Fibroblast of skin of left quadriceps (primary cell): ENCODE measurements around the gene SEC24B.
"Not testable (repeated sequence)": the region's sequence is repeated elsewhere in the genome, so short reads cannot be mapped to it uniquely, and the experiment has no call there.

Experiments
- DNase-seq, 2 experiments: peaks; one replicate each; pipeline ENCODE4 v3.0.0-alpha.2; 2013; ENCODE audit warnings: low read depth in 2 of 2

The SEC24B gene

DNA sequence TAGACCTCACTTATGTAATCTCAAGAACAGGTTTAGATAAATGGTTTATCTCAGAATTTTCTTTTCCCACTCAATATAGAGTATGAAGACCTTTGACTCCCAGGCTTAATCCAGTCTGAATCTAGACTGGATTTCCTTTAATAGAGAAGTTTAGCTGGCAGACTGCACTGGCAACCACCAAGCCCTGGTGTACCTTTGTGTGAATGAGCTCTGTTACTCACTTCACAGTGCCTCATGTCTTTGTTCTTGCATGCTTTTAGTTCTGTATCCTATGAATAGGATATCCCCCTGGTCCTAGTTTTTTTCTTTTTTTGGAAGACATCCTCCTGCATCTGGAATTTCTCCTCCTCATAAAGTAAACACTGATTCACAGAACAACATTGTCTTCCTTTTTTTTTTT is 73.3 kb downstream of the SEC24B start:
- DNase-seq, result no peak

DNA sequence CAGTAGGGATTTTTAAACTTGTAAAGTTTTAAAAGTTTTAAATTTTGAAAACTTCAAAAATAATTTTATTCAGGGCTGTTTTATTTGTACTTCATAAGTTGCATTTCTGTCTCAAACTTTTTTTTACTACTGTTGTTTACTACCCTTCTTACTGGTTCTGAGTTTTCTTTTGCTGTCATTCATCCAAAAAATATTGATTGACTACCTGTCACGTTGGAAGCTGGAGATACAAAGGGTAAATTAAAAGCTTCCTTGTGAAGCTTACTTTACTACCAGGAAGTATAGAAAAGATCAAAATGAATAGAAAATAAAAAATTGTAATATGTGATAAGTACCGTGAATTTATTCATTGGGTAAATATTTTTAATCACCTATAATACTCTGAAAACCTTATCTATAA is 77.1 kb downstream of the SEC24B start:
- DNase-seq, result no peak

DNA sequence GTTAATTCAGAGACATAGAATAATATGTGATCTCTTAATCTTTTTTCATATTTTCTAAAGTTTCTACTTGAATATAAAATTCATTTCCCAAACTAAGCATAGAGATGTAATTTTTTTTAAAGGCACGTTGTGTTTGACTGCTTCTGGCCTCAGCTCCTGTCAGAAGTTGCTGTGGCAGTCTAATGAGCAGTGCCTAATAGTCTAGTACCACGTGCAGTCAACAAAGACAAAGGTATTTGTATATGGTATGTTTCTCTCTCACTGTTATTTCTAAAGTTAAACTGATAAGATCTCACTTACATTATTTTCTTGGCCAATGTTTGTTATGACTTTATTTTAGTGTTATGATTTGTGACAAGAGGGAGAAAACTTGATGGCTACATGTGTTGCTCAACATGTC is 77.8 kb downstream of the SEC24B start:
- no peak for DNase-seq

DNA sequence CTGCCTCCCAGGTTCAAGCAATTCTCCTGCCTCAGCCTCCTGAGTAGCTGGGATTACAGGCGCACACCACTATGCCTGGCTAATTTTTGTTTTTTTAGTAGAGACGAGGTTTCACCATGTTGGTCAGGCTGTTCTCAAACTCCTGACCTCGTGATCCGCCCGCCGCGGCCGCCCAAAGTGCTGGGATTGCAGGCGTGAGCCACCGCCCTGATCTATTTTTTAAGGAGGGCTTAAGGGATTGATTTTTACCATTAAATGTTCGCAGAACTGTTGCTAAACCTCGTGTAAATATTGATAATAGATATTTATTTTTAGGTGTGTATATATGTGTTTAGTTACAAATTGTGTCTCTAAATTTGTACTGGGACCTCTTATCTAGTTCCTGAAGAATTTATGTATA is 79.8 kb downstream of the SEC24B start:
- not testable (repeated sequence) for DNase-seq

DNA sequence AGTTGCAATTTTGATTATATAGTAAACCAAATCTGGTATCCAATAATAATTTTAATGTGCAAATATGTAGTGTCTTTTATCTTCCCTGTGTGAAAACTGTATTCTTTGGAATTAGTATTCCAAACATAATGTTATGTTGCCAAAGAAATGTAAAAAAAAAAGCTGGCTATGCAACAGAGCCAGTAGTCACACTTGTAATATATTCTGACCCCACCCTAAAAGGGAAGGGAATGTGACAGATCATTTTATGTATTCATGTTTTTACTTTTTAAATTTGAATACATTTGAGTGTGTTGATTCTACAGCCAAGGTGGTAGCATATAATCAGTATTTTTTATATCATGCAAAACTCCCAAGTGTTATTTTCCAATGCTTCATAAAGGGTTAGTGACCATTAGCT is 98.6 kb downstream of the SEC24B start:
- no peak for DNase-seq

DNA sequence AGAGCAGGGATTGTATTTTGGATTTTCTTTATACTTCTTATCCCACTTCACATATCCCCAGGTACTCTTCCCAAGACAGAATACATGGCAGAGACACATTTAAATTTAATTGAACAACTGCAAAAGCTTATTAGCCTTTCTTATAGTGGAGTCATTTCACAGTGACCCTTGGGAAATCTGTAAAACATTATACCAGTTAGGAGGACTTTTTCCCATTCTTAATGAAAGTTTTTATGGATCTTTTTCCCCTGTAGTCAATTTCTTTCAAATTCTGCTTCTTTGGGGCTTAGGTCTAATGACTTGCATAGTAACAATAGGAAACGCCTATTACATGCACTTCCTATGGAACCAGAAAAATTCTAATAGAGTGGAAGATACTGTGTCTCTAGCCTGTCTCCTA is 111.8 kb downstream of the SEC24B start:
- DNase-seq, result no peak

DNA sequence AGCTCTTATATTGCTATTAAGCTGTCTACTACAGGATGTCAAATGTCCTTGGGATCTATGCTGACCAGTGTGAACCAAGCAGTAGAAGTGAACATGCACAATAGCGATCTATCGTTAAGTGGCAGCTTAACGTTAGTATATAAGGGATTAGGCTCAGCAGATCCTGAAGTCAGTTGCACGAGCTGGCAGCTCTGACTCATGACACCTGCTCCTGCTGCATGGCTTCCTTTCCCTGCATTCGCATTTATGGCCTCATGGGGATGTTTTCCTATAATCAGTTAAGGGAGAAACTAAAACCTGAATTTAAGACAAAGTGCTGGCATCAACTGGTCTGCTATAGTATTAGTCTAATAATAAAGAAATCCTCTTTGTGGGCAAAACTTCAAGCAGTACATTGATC is 113.8 kb downstream of the SEC24B start:
- no peak for DNase-seq

DNA sequence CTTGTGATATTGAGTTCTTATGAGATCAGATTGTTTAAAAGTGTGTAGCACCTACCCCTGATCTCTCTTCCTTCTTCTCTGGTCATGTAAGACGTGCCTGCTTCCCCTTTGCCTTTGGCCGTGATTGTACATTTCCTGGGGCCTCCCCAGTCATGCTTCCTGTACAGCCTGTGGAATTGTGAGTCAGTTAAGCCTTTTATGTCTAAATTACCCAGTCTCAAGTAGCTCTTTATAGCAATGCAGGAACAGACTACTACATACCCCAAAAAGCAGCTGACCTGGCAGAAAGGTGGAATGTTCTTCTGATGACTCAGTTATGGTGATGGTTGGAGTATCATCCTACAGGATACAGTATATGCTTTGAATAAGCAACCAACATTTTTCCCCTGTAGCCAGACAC is 115.0 kb downstream of the SEC24B start:
- DNase-seq, result peak; percentile 49 to 60

DNA sequence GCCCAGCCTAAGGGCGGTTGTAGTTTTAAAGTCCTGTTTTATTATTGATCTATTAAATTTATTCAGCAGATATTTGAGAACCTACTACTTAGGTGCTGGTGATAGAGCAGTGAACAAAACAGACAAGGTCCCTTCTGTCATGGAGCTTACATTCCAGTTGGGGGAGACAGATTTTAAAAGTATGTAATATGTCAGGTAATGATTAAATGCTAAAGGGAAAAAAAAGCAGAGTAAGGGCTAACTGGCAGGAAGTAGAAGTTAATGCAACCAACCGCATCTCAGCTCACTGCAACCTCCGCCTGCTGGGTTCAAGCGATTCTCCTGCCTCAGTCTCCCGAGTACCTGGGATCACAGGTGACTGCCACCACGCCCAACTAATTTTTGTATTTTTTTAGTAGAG is 118.6 kb downstream of the SEC24B start:
- no peak for DNase-seq

DNA sequence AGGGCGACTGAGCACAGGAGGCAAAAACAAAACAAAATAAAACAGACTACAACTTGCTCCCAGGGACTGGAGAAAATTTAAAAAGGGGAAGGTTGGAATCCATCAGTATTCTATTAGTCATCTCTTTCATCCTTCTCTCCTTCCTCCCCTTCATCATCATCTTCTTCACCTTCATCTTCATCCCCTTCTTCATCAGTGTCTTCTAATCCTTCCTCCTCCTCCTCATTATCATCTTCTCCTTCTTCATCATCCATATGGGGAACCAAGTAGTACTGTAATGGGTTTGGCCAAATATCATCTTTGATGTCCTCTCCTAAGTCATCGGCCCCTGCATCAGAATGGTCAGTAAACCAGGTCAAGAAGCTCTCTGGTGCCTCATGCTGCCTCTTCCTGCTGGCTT is 119.5 kb downstream of the SEC24B start:
- no peak for DNase-seq

DNA sequence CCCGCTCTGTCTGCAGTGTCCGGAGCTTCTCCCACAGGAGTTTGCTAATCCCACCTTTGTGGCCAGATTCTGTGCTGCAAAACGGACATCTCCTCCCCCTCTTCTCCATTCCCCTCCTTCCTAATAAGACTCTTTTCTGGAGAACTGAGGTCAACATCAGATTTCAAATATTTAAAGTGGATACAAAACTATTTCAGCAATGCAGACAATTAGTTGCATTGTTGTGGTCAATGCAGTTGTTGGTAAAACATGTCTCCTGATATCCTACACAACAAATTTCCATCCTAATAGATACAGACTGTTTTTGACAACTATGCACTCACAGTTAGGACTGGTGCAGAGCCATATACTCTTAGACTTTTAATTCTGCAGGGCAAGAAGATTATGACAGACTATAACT is 121.4 kb downstream of the SEC24B start:
- no peak for DNase-seq

DNA sequence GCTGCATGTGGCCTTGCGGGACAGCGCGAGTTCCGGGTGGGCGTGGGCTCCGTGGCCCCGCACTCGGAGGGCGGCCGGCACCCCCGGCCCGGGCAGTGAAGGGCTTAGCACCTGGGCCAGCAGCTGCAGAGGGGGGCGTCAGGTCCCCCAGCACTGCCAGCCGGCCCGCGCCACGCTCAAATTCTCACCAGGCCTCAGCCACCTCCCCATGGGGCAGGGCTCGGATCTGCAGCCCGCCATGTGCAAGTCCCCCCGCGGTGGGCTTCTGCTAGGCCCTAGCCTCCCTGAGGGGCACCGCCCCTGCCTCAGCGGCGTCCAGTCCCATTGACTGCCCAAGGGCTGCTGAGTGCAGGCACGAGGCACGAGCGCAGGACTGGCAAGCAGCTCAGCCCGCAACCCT is 123.8 kb downstream of the SEC24B start:
- no peak for DNase-seq

DNA sequence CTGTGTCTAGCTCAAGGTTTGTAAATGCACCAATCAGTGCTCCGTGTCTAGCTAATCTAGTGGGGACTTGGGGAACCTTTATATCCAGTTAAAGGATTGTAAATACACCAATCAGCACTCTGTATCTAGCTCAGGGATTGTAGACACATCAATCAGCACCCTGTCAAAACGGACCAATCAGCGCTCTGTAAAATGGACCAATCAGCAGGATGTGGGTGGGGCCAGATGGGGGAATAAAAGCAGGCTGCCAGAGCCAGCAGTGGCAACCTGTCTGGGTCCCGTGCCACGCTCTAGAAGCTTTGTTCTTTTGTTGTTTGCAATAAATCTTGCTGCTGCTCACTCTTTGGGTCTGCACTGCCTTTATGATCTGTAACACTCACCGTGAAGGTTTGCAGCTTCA is 124.5 kb downstream of the SEC24B start:
- DNase-seq, result not testable (repeated sequence)

DNA sequence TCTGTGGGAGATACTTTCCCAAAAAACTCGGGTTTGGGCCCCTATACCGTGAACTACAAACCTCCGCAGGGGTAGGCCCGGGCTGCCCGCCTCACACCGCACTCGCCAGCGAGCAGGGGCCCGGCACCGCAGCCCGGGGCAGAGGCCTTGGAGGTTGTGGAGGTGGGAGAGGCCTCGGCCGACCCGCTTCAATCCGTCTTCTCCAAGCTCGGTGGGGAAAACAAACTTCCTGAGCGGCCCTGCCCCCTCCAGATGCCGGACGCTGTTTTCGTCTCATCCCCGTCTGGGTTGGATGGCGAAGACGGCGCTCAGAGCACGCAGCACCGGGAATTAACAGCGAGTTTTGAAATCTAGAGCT is 126.0 kb downstream of the SEC24B start:
- DNase-seq, result no peak

DNA sequence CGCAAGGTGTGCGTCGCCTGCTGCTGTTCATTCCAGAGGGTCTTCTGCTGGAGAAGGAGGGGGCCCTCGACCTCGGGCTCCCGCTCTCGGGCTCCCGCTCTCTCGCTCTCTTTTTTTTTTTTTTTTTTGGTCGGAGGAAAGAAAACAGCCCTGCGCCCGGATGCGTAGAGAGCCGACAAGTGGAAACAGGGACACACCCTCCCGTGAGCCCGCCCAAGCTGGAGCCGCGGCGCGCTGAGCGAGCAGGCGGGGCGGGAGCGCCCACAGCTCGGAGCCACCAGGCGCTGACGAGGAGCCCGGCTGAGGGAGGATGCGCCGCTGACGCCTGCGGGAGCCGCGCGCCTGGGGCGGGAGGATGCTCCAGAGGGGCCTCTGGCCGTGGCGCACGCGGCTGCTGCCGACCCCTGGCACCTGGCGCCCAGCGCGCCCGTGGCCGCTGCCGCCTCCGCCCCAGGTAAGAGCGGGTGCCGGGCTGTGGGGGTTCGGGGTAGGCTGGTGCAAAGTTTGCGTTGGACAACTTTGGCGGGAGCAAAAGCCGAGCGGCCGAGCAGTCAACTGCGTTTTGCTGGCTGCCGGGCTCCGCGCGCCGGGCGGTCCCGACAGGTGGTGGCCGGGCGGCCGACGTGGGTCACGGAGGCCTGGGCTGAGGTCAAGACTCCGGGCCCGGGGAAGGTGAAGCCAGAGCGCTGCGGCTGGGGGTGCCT is 126.5 kb downstream of the SEC24B start, which contains the start of gene MCUB:
Gene MCUB, plus strand, starts transcription at position 264 of the 704 bp plus-strand sequence. Its CDS starts 92 bp downstream, at position 356.
- DNase-seq, result peak; percentile 68 to 71

DNA sequence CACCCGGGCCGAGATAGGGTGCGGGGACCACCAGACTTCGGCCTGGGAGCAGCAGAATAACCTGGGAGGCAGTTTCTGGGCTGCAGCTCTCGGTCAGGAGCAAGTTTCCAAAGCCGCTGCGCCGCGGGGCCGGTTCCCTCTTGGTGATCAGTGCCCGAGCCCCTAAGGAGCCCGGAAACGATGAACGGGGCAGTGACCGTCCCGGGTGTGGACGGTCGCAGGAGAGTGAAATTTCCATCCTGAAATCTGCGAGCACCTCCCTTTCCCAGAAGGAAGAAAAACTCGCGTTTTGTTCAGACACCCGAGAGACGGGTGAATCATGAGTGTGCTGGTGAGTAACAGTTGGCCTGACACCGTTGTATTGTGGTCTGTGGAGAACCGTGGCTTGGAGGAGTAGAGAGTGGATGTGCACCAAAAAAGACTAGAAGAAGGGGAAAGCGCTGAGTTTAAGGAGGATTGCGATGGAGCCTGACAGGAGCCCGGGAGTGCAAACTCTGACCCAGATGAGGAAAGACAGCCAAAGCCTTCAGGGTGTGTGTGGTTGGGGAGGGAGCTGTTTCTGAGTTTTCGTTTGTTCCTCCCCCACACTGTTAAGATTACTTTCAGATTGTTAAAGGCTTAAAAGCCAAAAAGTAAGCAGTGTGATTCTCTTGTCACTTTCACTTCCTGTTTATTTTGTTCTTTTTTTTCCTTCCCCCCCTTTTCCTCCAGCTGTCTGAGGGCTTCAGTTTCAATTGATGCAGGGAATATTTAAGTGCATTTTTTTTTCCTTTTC is 127.3 kb downstream of the SEC24B start:
- DNase-seq, result peak in 1 of 2 experiments; percentile 29

DNA sequence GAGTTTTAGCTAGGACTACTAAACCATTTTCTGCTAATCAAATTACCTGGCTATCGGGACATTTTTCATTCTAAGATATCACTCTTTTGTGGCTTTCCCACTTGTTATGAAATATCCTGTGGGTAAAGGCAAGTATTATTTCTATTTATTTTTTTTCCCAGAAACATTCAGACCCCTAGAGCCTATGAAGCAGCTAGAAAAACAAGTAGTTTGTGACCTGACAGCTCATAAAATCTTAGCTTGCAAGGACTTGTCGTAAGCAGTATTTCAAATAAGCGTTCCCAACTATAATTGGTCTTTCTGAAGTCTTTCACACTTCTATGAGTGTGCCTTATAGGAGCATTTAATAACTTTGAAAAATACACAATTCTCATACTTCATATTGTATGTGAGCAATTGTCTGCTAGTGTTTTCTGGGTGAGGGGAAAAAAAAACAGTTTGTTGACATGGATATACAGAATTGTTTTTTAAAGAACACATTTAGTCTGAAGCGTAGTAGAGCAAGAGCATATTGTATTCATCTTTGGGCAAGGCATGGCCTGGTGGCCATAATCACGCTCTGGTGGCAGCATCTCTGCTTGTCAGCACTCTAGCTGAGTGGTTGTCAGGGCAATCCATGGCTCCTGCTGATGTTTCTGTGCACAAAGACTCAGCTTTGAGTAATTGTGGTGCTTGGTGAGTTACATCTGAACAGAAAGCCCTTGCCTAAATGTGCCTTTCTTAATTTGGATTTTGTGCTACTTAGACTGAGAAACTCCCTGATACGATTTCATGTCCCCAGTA is 129.0 kb downstream of the SEC24B start:
- no peak for DNase-seq

DNA sequence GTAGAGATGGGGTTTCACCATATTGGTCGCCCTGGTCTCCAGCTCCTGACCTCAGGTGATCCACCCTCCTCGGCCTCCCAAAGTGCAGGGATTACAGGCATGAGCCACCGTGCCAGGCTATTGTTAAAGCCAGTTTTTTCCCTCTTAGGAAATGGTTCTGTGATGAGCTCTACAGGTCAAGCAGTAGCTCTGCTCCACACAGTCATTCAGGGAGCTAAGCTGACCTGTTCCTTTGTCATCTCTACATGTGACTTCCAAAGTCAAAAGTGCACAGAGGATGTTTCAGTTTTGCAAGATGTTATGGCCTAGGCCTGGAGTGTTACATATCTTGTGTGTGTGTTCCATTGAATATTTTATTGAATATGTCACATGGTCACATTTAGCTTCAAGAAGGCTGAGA is 137.9 kb downstream of the SEC24B start:
- no peak for DNase-seq

DNA sequence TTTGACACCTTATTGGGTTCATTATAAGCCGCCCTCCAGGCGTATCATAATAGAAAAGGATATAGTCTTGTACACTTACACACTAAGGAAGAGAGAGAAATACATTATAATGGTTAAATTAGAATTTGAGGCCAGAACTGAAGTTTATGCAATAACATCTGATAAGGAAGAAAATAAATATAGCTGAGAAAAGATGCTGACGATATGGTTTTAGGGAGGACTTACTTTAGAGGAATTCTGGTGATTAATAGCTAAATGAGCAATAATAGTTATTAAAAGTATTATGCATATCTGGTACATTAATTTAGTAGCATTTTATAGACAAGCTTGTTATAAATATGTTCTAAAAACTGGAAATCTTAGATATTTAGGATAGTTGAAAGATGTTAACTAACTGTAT is 138.5 kb downstream of the SEC24B start:
- no peak for DNase-seq

DNA sequence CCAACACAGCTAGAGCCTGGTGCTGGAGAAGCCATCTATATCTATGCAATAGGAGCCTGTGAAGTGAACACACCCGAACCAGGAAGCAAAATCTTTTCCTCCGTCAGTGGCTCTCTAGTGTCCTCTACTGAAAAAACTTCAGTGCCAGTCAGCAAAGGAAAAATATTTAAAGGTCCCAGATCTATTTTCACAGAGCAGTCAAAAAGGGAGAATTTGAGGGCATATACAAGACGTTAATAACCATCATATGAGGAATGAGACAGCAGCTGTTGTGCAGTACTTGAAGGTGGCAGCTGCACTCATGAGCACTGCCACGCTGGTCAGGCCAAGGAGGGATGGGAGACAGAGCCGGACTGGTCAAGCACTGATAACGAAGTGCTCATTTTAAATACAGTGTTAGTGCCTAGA is 140.8 kb downstream of the SEC24B start:
- DNase-seq, result no peak

DNA sequence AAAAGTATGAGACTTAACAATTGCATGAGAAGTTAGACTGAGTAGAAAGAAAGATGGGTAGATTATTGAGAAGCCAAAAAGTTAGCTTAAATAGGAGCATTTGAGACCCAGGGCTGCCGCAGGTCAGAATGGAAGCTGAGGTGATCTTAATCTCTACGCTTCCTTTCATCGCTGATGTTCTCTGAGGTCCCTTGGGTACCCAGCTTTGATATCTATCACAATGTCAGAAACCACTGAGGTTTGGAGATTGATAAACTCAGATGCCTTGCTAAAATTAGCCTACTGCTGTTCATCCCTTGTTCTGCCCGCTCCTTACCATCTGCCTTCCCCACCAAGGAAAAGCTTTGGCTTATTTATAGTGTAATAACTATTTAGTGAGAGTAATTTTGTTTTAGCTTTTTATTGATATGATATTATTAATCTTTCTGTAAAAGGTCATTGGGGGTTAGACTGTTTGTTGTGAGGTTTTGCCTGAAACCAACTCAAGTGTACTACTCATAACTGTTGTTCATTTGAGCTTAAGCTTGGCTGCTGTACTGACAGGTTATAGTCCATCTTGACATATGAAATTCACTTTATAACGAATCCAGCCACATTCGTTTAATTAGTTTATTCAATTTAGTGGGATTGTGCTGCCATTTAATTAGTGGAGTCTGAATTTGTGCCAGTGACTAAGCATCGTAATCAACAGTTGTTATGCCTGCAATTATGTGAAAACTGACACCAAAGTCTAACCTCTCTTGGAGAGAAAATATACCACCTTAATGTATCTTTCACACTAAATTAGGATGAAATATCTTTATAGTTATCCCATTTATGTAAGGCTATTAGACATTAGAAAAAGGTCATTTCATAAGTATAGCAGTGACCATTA is 141.6 kb downstream of the SEC24B start:
- no peak for DNase-seq

DNA sequence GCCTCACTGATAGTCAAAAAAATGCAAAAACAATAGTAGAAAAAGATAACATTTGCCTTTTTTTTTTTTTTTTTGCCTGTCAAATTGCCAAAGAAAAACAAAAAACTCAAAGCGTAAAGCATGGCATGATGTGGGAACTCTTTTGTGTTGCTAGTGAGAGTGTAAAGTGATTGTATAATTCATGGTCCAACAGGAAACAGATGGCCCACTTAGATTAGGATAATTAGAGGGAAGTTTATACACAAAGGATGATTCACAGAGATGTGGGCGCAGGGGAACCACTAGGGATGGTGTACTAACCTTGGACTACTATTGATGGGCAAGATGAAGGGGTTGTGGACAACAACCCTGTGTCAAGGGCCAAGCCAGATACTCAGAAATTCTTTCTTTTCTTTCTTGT is 142.8 kb downstream of the SEC24B start:
- DNase-seq, result no peak
